GM21526 (cell line): ENCODE data around the gene AGBL3.
"Not testable (repeated sequence)": the region's sequence is repeated elsewhere in the genome, so short reads cannot be mapped to it uniquely, and the experiment has no call there.

ENCODE experiments used
- ATAC-seq: cut with Tn5 transposase; IDR thresholded peaks from one replicate; pipeline ENCODE4 v1.9.1; 2021; ENCODE audit warnings: moderate library complexity; ENCODE audit not compliant: unreplicated experiment, low FRiP score

The AGBL3 gene

GRCh38 chr7:135164357-135165061, 178.2 kb downstream of the AGBL3 start:
- ATAC-seq: no peak

DNA sequence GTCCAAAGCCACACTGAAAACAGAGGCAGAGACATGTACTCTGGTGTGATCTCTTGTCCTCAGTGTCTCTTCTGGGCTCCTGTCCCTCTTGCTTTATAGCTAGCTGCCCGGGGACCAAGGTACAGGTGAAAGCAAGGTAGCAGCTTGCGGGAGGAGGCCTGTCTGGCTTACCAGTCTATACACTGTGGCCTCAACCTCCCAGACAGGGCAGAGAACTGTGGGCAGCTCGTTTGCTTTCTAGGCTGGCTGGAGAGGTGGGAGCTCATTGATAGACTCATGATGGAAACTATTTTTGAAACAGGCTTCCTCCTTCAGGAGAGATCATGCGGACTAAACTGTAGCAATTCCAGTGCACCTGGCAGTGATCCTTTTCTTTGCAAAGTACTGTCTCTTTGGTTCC, 179.6 kb downstream of the AGBL3 start:
- no peak for ATAC-seq

GRCh38 chr7:135166338-135166990, 180.2 kb downstream of the AGBL3 start:
- ATAC-seq: no peak

DNA sequence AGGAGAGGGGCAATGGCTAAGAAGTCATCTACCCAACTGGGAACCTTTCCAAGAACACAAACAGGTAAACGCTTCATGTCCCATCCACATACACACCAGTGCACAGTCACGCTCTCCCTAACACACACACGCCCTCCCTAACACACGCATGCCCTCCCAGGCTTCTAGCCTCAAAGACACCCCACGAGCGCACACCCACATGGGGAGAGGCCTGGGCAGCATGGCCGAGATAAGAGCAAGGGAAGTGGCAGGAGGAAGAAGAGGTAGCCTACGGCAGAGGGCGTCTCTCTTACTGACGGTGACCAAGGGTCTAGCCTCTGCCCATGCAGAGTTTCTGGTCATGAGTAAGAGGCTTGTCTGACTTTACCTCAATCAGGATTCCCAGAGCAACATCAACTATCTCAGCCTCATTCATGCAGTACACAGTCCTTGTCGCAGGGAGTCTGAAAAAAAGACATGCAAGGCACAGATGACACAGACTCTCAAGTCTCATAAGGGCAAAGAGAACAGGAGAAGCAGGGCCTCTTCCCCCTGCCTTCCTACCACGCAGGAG, 181.1 kb downstream of the AGBL3 start:
- ATAC-seq: no peak

- ATAC-seq: no peak
Measured at GRCh38 chr7:135168001-135168400, 181.7 kb downstream of the AGBL3 start.

- ATAC-seq: no peak
Measured at GRCh38 chr7:135168489-135169140, 182.3 kb downstream of the AGBL3 start.

GRCh38 chr7:135169141-135169963, 183.0 kb downstream of the AGBL3 start:
- ATAC-seq: peak; percentile 44

GRCh38 chr7:135169964-135170273, 183.6 kb downstream of the AGBL3 start:
- peak; percentile 21 for ATAC-seq

GRCh38 chr7:135170274-135170997, 184.1 kb downstream of the AGBL3 start, which contains the start of gene CYREN:
TSS of gene CYREN (minus strand) at chr7:135170707. CDS start at chr7:135168922, 1,785 bp downstream.
- peak; percentile 71 for ATAC-seq

DNA sequence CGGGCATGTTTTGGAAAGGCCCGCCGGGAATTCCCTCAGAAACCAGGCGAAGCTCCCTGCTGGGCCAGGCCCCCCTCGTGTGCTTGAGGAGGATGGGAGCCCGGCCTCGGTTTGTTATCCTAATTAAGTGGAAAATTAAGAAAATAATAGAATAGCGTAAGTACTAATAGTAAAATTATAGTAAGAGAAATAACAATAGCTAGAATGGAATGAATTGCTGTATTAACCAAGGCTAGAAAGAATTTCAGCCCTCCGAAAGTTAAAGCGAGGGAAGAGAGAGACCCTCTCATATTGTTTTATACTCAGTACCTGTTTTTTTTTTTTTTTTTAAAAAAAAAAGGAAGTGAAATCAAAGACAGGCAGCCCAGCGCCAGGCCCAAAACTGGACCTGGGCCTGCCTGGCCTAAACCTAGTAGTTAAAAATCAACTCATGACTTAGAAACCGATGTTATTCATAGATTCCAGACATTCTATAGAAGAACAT, 184.7 kb downstream of the AGBL3 start:
- ATAC-seq: peak; percentile 36

DNA sequence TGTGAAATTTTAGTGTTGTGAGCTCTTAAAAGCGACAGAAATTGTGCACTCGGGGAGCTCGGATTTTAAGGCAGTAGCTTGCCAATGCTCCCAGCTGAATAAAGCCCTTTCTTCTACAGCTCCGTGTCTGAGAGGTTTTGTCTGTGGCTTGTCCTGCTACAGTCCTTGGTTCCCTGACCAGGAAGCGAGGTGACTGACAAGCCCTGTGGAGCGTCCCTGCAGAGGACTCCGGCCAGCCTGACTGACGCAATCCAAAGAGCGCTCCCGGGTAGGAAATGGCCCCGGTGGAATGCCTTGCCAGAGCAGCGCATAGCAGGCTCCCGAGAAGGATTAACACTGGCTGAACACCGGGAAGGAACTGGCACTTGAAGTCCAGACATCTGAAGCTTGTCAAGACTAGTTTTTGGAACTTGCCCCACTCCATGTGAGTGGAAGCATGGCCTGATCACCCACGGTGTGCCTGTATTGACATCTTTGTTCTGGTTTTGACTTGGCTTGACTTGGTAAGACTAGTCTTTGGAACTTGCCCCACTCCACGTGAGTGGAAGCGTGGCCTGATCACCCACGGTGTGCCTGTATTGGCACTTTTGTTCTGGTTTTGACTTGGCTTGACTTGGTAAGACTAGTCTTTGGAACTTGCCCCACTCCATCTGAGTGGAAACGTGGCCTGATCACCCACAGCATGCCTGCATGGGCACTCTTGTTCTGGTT, 185.4 kb downstream of the AGBL3 start:
- not testable (repeated sequence) for ATAC-seq

DNA sequence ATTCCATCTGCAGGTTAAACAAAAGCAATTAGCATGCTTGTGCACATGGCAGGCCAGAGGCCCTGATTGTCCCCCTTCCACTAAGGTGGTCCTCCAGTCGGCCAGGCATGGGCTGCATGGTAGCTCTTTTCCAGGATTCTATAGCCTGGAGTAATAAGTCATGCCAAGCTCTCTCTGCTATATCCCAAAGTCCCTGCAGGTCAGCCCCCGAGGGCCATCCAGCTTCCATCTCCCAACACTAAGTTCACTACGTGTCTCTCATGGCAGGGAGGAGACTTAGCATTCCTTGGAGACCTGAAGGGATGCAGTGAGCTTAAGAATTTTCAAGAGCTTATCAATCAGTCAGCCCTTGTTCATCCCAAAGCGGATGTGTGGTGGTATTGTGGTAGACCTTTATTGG, 187.6 kb downstream of the AGBL3 start:
- ATAC-seq: not testable (repeated sequence)

DNA sequence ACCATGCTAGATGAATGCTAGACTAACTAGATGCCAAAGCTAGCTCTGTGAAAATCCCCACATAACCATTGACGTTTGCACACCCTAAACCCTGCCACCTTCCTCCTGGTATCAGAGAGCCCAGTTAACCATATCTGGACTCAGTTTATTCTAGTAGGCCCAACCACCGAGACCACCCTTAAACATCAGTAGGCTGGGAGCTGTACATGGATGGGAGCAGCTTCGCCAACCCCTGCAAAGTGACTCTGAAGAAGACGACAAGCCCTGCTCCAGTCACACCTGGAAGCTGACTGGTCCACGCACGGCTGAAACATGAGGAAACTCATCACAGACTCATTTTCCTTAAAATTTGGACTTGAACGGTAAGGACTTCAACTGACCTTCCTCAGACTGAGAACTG, 188.6 kb downstream of the AGBL3 start:
- ATAC-seq: no peak

DNA sequence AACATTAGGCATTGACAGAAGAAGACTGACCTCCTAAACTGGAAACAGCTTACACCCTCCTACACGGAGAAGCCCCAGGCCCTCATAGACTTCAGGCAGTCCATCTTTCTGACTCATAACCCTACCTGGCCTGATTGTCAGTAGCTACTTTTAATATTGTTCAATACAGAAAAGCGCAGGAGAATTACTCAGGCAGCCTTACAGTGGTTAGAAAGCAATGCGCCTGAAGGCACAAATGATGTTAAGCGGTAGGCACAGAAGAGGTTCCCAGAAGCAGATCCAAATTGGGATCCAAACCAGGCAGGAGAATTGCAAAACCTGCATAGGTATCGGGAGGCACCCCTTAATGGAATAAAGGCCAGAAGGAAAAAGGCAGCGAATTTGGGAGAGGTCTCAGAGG, 189.6 kb downstream of the AGBL3 start:
- no peak for ATAC-seq

DNA sequence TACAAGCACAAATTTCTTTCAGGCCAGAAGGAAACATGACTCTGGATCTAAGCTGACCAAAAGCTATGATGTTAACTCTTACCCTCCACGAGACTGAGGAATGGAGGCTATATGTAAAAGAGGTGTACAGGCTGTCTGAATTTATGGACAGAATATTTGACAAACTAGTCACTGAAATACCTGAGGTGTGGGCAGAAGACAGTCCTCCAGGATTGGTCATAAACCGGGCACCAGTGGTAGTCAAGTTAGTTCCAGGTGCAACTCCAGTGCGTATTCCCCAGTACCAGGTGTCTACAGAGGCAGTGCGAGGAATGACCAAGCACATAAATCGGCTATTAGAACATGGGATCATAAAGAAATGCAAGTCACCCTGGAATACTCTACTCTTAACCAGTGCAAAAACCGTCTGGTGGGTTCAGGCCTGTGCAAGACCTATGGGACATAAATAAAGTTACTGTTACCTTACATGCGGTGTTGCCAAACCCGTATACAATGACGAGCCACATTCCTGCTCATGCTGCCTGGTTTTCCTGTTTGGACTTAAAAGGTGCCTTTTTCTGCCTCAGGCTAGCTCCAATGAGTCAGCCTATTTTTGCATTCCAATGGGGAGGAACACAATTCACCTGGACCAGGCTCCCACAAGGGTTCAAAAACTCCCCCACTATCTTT, 190.9 kb downstream of the AGBL3 start:
- ATAC-seq: no peak

DNA sequence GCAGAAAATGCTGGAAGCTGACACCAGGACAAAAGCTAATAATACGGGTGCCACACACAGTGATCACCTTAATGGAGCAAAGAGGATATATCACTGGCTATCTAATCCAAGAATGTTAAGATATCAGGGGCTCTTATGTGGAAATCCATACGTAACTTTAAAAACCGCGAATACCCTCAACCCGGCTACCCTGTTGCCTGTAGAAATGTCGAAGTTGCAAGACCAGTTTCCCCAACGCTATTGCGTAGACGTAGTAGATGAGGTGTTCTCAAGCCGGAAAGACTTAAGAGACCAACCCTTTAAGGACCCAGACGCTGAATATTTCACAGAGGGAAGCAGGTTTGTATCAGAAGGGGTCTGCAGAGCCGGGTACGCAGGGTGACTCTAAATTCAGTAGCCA, 192.1 kb downstream of the AGBL3 start:
- ATAC-seq: no peak

GRCh38 chr7:135179321-135179925, 193.1 kb downstream of the AGBL3 start:
- no peak for ATAC-seq

DNA sequence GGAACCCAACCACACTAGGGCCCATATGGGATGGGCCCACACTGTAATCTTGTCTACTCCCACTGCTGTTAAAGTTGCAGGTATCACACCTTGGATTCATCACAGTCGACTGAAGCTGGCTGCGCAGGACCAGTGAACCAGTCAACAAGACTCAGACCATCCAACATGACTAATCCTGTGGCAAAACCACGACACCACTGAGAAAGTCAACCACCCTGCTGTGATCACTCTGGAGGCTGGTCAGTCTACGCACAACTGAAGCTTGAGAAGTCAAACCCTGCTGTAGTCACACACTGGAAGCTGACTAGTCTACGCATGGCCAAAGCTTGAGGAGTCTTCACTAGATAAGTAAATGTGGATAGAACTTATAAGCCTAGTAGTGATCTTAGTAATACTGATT, 193.8 kb downstream of the AGBL3 start:
- no peak for ATAC-seq
